Measurements from ENCODE around the gene LAMTOR4. TPM values are rescaled to one million over a fixed set of nuclear protein-coding genes. Genes with fewer than 3 reads are reported as not detected.
A peak's percentile ranks its signal among the peaks of the same experiment; 100 is the strongest.
"Not testable (repeated sequence)": the region's sequence is repeated elsewhere in the genome, so short reads cannot be mapped to it uniquely, and the experiment has no call there.

Gene LAMTOR4
- total and polyA plus RNA-seq, 4 donors, result 63.4 to 288 (median 187) TPM

GRCh38 chr7:100185726-100186125 is 37.0 kb downstream of the LAMTOR4 start:
- DNase-seq (no peak), ATAC-seq (ENCODE audit: insufficient read depth, low FRiP score) (no peak)
- Histone ChIP-seq H3K4me1 (ENCODE audit: control insufficient read depth in 5 of 5, insufficient read depth in 5 of 5, low read length in 5 of 5) (no peaks in the 10 kb centered on the region), H3K27ac (ENCODE audit: low read depth in 1 of 2, low read length in 1 of 2) (no peak overlapping the region), H3K27me3 (ENCODE audit: control insufficient read depth in 3 of 3, insufficient read depth in 3 of 3, low read length in 2 of 3) (no peaks in the 10 kb centered on the region), H3K9me3 (ENCODE audit: control insufficient read depth in 4 of 4, insufficient read depth in 3 of 4, low read length in 3 of 4) (no peaks in the 10 kb centered on the region), H3K36me3 (ENCODE audit: control insufficient read depth in 4 of 4, insufficient read depth in 4 of 4, low read length in 4 of 4) (no peaks in the 10 kb centered on the region), H3K9ac (ENCODE audit: insufficient read depth in 1 of 2, low read length in 2 of 2) (no peak overlapping the region), H3K4me3 (no peak overlapping the region)
- WGBS, 2 donors, result 79 to 91% methylated on average over 2 of the region's 2 CpGs
- TF ChIP-seq, protein P1, sequence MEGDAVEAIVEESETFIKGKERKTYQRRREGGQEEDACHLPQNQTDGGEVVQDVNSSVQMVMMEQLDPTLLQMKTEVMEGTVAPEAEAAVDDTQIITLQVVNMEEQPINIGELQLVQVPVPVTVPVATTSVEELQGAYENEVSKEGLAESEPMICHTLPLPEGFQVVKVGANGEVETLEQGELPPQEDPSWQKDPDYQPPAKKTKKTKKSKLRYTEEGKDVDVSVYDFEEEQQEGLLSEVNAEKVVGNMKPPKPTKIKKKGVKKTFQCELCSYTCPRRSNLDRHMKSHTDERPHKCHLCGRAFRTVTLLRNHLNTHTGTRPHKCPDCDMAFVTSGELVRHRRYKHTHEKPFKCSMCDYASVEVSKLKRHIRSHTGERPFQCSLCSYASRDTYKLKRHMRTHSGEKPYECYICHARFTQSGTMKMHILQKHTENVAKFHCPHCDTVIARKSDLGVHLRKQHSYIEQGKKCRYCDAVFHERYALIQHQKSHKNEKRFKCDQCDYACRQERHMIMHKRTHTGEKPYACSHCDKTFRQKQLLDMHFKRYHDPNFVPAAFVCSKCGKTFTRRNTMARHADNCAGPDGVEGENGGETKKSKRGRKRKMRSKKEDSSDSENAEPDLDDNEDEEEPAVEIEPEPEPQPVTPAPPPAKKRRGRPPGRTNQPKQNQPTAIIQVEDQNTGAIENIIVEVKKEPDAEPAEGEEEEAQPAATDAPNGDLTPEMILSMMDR (IDR thresholded peaks at IDR 0.05; ENCODE audit: control extremely low read depth, extremely low read depth), result no peak

- Histone ChIP-seq H3K4me3 (no peak overlapping the region), H3K36me3 (ENCODE audit: control insufficient read depth in 4 of 4, insufficient read depth in 4 of 4, low read length in 4 of 4) (no peaks in the 10 kb centered on the region), H3K9me3 (ENCODE audit: control insufficient read depth in 4 of 4, insufficient read depth in 3 of 4, low read length in 3 of 4) (no peaks in the 10 kb centered on the region), H3K9ac (ENCODE audit: insufficient read depth in 1 of 2, low read length in 2 of 2) (no peak overlapping the region), H3K27ac (ENCODE audit: low read depth in 1 of 2, low read length in 1 of 2) (no peak overlapping the region), H3K27me3 (ENCODE audit: control insufficient read depth in 3 of 3, insufficient read depth in 3 of 3, low read length in 2 of 3) (no peaks in the 10 kb centered on the region), H3K4me1 (ENCODE audit: control insufficient read depth in 5 of 5, insufficient read depth in 5 of 5, low read length in 5 of 5) (no peaks in the 10 kb centered on the region)
- 78 to 79% methylated on average over 3 of the region's 3 CpGs for WGBS, 2 donors
- DNase-seq, result no peak
- TF ChIP-seq, protein P1 (IDR thresholded peaks at IDR 0.05; ENCODE audit: control extremely low read depth, extremely low read depth), result no peak
- ATAC-seq (ENCODE audit: insufficient read depth, low FRiP score), result no peak
Observed at GRCh38 chr7:100189061-100189460, 40.3 kb downstream of the LAMTOR4 start.

DNA sequence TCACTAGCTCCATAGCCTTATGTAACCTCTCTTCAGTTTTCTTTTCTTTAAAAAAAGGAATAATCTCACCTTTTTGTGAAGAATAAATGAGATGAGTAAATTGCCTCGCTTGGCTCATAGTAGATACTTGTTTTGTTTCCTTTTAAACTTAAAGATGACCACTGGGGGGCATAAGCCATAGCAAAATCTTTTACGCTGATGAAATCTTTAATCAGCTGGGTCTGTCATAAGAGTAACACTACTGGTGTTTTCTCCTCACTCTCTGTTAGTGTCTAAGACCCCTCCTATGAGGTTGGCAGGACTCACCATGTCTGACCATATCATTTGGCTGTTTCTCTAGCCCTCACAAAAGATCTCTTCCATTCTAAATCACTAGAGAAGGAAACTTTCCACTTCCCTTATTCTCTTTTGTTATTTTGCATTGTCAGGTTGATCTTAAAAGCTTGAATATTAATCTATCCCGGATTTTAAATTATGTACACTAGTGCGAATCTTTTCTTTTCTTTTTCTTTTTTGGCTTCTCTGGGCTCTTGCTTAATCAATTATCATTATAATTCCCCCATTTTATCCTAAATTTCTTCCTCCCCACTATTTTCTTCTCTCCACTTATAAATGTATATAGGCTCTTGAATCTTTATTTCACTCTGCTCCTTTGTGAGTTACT is 41.5 kb downstream of the LAMTOR4 start:
- no peaks in the 10 kb centered on the region for H3K9me3 ChIP-seq (ENCODE audit: control insufficient read depth in 4 of 4, insufficient read depth in 3 of 4, low read length in 3 of 4)
- DNase-seq (peak in 2 of 3 donors; percentile 41 to 53), ATAC-seq (ENCODE audit: insufficient read depth, low FRiP score) (no peak)
- H3K27me3 ChIP-seq (ENCODE audit: control insufficient read depth in 3 of 3, insufficient read depth in 3 of 3, low read length in 2 of 3), result no peaks in the 10 kb centered on the region
- TF ChIP-seq, protein P1 (IDR thresholded peaks at IDR 0.05; ENCODE audit: control extremely low read depth, extremely low read depth), result no peak
- H3K36me3 ChIP-seq (ENCODE audit: control insufficient read depth in 4 of 4, insufficient read depth in 4 of 4, low read length in 4 of 4), result no peaks in the 10 kb centered on the region
- H3K9ac ChIP-seq (ENCODE audit: insufficient read depth in 1 of 2, low read length in 2 of 2), result no peak overlapping the region
- H3K4me3 ChIP-seq, result no peak overlapping the region
- no peak overlapping the region for H3K27ac ChIP-seq (ENCODE audit: low read depth in 1 of 2, low read length in 1 of 2)
- H3K4me1 ChIP-seq (ENCODE audit: control insufficient read depth in 5 of 5, insufficient read depth in 5 of 5, low read length in 5 of 5), result no peaks in the 10 kb centered on the region
- WGBS, 2 donors, result 59 to 64% methylated on average over 4 of the region's 4 CpGs

GRCh38 chr7:100191775-100192174 is 43.1 kb downstream of the LAMTOR4 start:
- H3K27me3 ChIP-seq (ENCODE audit: control insufficient read depth in 3 of 3, insufficient read depth in 3 of 3, low read length in 2 of 3), result no peaks in the 10 kb centered on the region
- no peak for DNase-seq
- H3K36me3 ChIP-seq (ENCODE audit: control insufficient read depth in 4 of 4, insufficient read depth in 4 of 4, low read length in 4 of 4), result no peaks in the 10 kb centered on the region
- no peaks in the 10 kb centered on the region for H3K9me3 ChIP-seq (ENCODE audit: control insufficient read depth in 4 of 4, insufficient read depth in 3 of 4, low read length in 3 of 4)
- H3K9ac ChIP-seq (ENCODE audit: insufficient read depth in 1 of 2, low read length in 2 of 2), result no peak overlapping the region
- 15 to 27% methylated on average over 2 of the region's 2 CpGs for WGBS, 2 donors
- no peak overlapping the region for H3K4me3 ChIP-seq
- TF ChIP-seq, protein P1 (IDR thresholded peaks at IDR 0.05; ENCODE audit: control extremely low read depth, extremely low read depth), result no peak
- no peak for ATAC-seq (ENCODE audit: insufficient read depth, low FRiP score)
- H3K4me1 ChIP-seq (ENCODE audit: control insufficient read depth in 5 of 5, insufficient read depth in 5 of 5, low read length in 5 of 5), result no peaks in the 10 kb centered on the region
- no peak overlapping the region for H3K27ac ChIP-seq (ENCODE audit: low read depth in 1 of 2, low read length in 1 of 2)

DNA sequence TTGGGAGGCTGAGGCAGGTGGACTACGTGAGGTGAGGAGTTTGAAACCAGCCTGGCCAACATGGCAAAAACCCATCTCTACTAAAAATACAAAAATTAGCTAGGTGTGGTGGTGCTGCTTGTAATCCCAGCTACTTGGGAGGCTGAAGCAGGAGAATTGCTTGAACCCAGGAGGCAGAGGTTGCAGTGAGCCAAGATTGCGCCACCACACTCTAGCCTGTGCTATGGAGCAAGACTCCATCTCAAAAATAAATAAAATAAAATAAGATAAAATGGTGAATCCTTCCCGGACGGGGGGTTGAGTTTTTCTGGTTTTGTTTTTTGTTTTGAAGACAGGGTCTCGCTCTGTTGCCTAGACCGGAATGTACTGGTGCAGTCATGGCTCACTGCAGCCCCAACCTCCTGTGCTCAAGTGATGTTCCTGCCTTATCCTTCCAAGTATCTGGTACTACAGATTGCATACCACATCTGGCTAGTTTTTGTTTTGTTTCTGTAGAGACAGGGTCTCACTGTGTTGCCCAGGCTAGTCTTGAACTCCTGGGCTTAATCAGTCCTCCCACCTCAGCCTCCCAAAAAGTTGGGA is 43.7 kb downstream of the LAMTOR4 start:
- not testable (repeated sequence) for H3K4me1 ChIP-seq (ENCODE audit: control insufficient read depth in 5 of 5, insufficient read depth in 5 of 5, low read length in 5 of 5); H3K27ac ChIP-seq (ENCODE audit: low read depth in 1 of 2, low read length in 1 of 2); ATAC-seq (ENCODE audit: insufficient read depth, low FRiP score); H3K36me3 ChIP-seq (ENCODE audit: control insufficient read depth in 4 of 4, insufficient read depth in 4 of 4, low read length in 4 of 4); DNase-seq; H3K9me3 ChIP-seq (ENCODE audit: control insufficient read depth in 4 of 4, insufficient read depth in 3 of 4, low read length in 3 of 4); H3K4me3 ChIP-seq; H3K27me3 ChIP-seq (ENCODE audit: control insufficient read depth in 3 of 3, insufficient read depth in 3 of 3, low read length in 2 of 3); H3K9ac ChIP-seq (ENCODE audit: insufficient read depth in 1 of 2, low read length in 2 of 2)
- WGBS, 2 donors, result 93 to 96% methylated on average over 6 of the region's 6 CpGs
